Kidney (tissue), 14 donors: ENCODE results near the gene NEO1. TPM values are rescaled to one million over a fixed set of nuclear protein-coding genes. Genes with fewer than 3 reads are reported as not detected.
"Not testable (repeated sequence)": the region's sequence is repeated elsewhere in the genome, so short reads cannot be mapped to it uniquely, and the experiment has no call there.

Source experiments
- DNase-seq, 5 donors: peaks; one replicate each; pipeline ENCODE4 v3.0.0-alpha.2; 2013 to 2020
- FAIRE-seq: peaks from 2 replicates; lab custom pipeline; 2012; peaks lifted over from hg19 to GRCh38; lab: Jason Lieb, UNC
- H3K27ac ChIP-seq, 2 donors: one replicate each; pipeline ENCODE4 v1.7.0; 2013; ENCODE audit warnings: low read depth in 2 of 2, low read length in 2 of 2, inconsistent platforms in 1 of 2
- H3K27me3 ChIP-seq: one replicate; pipeline ENCODE4 v1.7.1; 2013; ENCODE audit warnings: low read length, inconsistent platforms; ENCODE audit not compliant: control insufficient read depth, insufficient read depth
- H3K36me3 ChIP-seq, 3 donors: one replicate each; pipeline versions ENCODE4 v1.7.0 to v1.7.1; 2013; ENCODE audit warnings: low read length in 3 of 3, control low read depth in 1 of 3, inconsistent platforms in 1 of 3; ENCODE audit not compliant: insufficient read depth in 3 of 3, control insufficient read depth in 2 of 3
- H3K4me1 ChIP-seq, 3 donors: one replicate each; pipeline versions ENCODE4 v1.7.0 to v1.7.1; 2013; ENCODE audit warnings: low read length in 3 of 3, inconsistent platforms in 1 of 3, low read depth in 1 of 3; ENCODE audit not compliant: control insufficient read depth in 2 of 3, insufficient read depth in 2 of 3
- H3K4me3 ChIP-seq, 3 donors: one replicate each; pipeline versions ENCODE4 v1.7.0 to v1.8.1; 2013; ENCODE audit warnings: low read length in 3 of 3, control low read depth in 1 of 3, inconsistent platforms in 1 of 3
- H3K9ac ChIP-seq, 3 donors: one replicate each; pipeline versions ENCODE4 v1.7.0 to v1.7.1; 2013; ENCODE audit warnings: low read length in 3 of 3, control low read depth in 1 of 3, inconsistent platforms in 1 of 3
- H3K9me3 ChIP-seq, 3 donors: one replicate each; pipeline versions ENCODE4 v1.7.0 to v1.7.1; 2013; ENCODE audit warnings: low read length in 3 of 3, control low read depth in 1 of 3, inconsistent platforms in 1 of 3; ENCODE audit not compliant: control insufficient read depth in 2 of 3, insufficient read depth in 1 of 3
- intact Hi-C: fragments of 100-400 bp; cut with DNase I; formaldehyde crosslinking; loops from one replicate; pipeline ENCODE4 v1.11.1; 2022
- polyA plus RNA-seq: library from polyadenylated mRNA; stranded (reverse); fragments of 350-450 nt; fragmentation: Illumina TruSeq; extraction: RNeasy Lipid Tissue Mini Kit (QIAGEN cat#74804); gene quantifications from one replicate; pipeline ENCODE4 v1.2.3, GENCODE V29; 2014; ENCODE audit warnings: low read depth, low replicate concordance; ENCODE audit not compliant: insufficient read depth
- total RNA-seq: library from RNA; stranded (reverse); fragmentation: NEBNext Ultra II Directional; extraction: Animal tissue kit (Norgen Biotek cat#: 25700); gene quantifications from one replicate; pipeline ENCODE4 v1.2.1, GENCODE V29; 2021
- TF ChIP-seq, protein P1 (sequence below): IDR thresholded peaks from 3 replicates; pipeline ENCODE4 v1.5.1; 2012; ENCODE audit warnings: mild to moderate bottlenecking, moderate library complexity, borderline replicate concordance; ENCODE audit not compliant: insufficient read depth; ENCODE audit errors: extremely low read depth
- donor health status: control.
- donor health status: control.
- donor health status: control.
- donor health status: control.
- donor health status: control.
- donor health status: DM: yes; HTN: yes; CAD: no.
- donor health status: Normal renal cell carcinoma (clear cell type).

Gene NEO1
- total and polyA plus RNA-seq, 2 donors from 2014 or later: 12.4 to 43.3 TPM

GRCh38 chr15:73165844-73166243, 113.6 kb downstream of the NEO1 start:
- intact Hi-C loops: no loop called here
- Histone ChIP-seq H3K4me3 (no peak overlapping the region), H3K9ac (no peak overlapping the region), H3K9me3 (peaks cover 0 to 2% (median 0%) of the 10 kb centered on the region in 3 donors), H3K27ac (no peak overlapping the region), H3K4me1 (no peaks in the 10 kb centered on the region), H3K27me3 (no peaks in the 10 kb centered on the region), H3K36me3 (no peaks in the 10 kb centered on the region)
- no peak for FAIRE-seq
- DNase-seq: no peak
- TF ChIP-seq, protein P1, sequence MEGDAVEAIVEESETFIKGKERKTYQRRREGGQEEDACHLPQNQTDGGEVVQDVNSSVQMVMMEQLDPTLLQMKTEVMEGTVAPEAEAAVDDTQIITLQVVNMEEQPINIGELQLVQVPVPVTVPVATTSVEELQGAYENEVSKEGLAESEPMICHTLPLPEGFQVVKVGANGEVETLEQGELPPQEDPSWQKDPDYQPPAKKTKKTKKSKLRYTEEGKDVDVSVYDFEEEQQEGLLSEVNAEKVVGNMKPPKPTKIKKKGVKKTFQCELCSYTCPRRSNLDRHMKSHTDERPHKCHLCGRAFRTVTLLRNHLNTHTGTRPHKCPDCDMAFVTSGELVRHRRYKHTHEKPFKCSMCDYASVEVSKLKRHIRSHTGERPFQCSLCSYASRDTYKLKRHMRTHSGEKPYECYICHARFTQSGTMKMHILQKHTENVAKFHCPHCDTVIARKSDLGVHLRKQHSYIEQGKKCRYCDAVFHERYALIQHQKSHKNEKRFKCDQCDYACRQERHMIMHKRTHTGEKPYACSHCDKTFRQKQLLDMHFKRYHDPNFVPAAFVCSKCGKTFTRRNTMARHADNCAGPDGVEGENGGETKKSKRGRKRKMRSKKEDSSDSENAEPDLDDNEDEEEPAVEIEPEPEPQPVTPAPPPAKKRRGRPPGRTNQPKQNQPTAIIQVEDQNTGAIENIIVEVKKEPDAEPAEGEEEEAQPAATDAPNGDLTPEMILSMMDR: no peak

GRCh38 chr15:73166711-73167110, 114.4 kb downstream of the NEO1 start:
- H3K9ac ChIP-seq, H3K27me3 ChIP-seq, H3K4me3 ChIP-seq, FAIRE-seq, H3K27ac ChIP-seq, DNase-seq, H3K9me3 ChIP-seq, H3K4me1 ChIP-seq, intact Hi-C loops, H3K36me3 ChIP-seq: not testable (repeated sequence)

DNA sequence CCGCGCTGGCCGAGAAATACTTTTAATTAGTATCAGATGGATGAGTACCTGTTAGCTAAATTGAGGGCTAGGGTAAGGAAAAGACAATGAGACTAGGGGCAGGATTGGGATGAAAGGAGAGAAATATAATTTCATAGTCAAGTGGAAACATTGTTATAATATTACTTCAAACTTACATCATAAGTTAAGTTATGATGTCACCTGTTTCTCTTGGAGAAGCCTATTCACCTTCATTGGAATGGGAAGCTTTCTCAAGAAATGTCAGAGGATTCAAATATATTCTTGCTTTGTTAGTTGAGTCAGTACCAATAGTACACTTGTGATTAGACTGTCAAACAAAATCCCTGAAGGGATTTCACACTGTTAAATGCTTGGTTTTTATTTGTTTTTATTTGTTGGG, 116.2 kb downstream of the NEO1 start:
- H3K4me3 ChIP-seq: no peak overlapping the region
- DNase-seq (no peak), FAIRE-seq (no peak)
- peaks cover 0 to 2% (median 0%) of the 10 kb centered on the region in 3 donors for H3K9me3 ChIP-seq
- H3K27me3 ChIP-seq: no peaks in the 10 kb centered on the region
- no peaks in the 10 kb centered on the region for H3K36me3 ChIP-seq
- no peak overlapping the region for H3K27ac ChIP-seq
- no peaks in the 10 kb centered on the region for H3K4me1 ChIP-seq
- intact Hi-C loops: no loop called here
- no peak overlapping the region for H3K9ac ChIP-seq
- TF ChIP-seq, protein P1: no peak

DNA sequence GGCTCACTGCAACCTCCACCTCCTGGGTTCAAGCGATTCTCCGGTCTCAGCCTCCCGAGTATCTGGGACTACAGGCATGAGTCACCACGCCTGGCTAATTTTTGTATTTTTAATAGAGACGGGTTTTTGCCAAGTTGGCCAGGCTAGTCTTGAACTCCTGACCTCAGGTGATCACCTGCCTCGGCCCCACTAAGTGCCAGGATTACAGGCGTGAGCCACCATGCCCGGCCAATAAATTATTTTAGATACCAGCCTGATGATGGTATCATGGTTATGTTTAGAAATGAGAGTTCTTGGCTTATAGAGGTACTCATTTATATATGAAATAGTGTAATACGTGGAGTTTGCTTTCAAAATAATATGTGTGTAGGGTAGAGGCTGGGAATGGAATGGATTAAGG, 119.4 kb downstream of the NEO1 start:
- Histone ChIP-seq H3K27me3 (no peaks in the 10 kb centered on the region), H3K4me1 (no peaks in the 10 kb centered on the region), H3K36me3 (peaks cover 0 to 3% (median 2%) of the 10 kb centered on the region in 3 donors), H3K9ac (no peak overlapping the region), H3K27ac (no peak overlapping the region), H3K4me3 (no peak overlapping the region), H3K9me3 (no peaks in the 10 kb centered on the region)
- TF ChIP-seq, protein P1: no peak
- FAIRE-seq: no peak
- intact Hi-C loops: no loop called here
- DNase-seq: no peak
